GM12878 (cell line): ENCODE measurements around the gene VSTM1.
"Not testable (repeated sequence)": the region's sequence is repeated elsewhere in the genome, so short reads cannot be mapped to it uniquely, and the experiment has no call there.

ENCODE experiments used
- BMI1 ChIP-seq: fragments of 450-650 bp; IDR thresholded peaks from 2 replicates; pipeline ENCODE4 v1.6.1; 2016; ENCODE audit warnings: mild to moderate bottlenecking, moderate library complexity, borderline replicate concordance
- CHD1 ChIP-seq: IDR thresholded peaks from 2 replicates; pipeline ENCODE4 v1.6.1; 2012; ENCODE audit warnings: low read depth, low read length, improper control_type of control experiment
- CHD4 ChIP-seq: fragments of 200-600 bp; sonication (generic); IDR thresholded peaks from 2 replicates; pipeline ENCODE4 v1.6.1; 2016; ENCODE audit warnings: mild to moderate bottlenecking
- CREB1 ChIP-seq: IDR thresholded peaks from 2 replicates; pipeline ENCODE4 v1.6.1; 2012; ENCODE audit warnings: low read depth, mild to moderate bottlenecking, inconsistent platforms
- EZH2 ChIP-seq: IDR thresholded peaks from 2 replicates; pipeline ENCODE4 v1.6.1; 2012; ENCODE audit warnings: low read depth, mild to moderate bottlenecking, control low read depth, inconsistent platforms, low read length, borderline replicate concordance; ENCODE audit not compliant: control insufficient read depth
- GATAD2B ChIP-seq: fragments of 450-650 bp; conservative IDR thresholded peaks from 2 replicates; pipeline ENCODE4 v1.6.1; 2017; ENCODE audit warnings: low read depth, mild to moderate bottlenecking, moderate library complexity
- NFYB ChIP-seq: IDR thresholded peaks from 2 replicates; pipeline ENCODE4 v1.6.1; 2011; ENCODE audit warnings: low read depth, mild to moderate bottlenecking, low read length, improper control_type of control experiment, moderate library complexity; ENCODE audit not compliant: insufficient read depth
- PAX8 ChIP-seq: fragments of 450-650 bp; IDR thresholded peaks from 2 replicates; pipeline ENCODE4 v1.6.1; 2017; ENCODE audit warnings: mild to moderate bottlenecking, moderate library complexity
- POLR2A ChIP-seq: IDR thresholded peaks from 2 replicates; pipeline ENCODE4 v1.6.1; 2011; ENCODE audit warnings: low read depth, mild to moderate bottlenecking, low read length
- POLR2AphosphoS5 ChIP-seq: IDR thresholded peaks from 2 replicates; pipeline ENCODE4 v1.6.1; 2011; ENCODE audit warnings: mild to moderate bottlenecking, low read length, inconsistent platforms
- TF ChIP-seq, protein P1 (sequence below), 3 experiments: IDR thresholded peaks in 2 of 3; conservative IDR thresholded peaks in 1 of 3; 2 replicates each; pipeline ENCODE4 v1.5.1; 2011; ENCODE audit warnings: low read depth in 3 of 3, low read length in 3 of 3, mild to moderate bottlenecking in 3 of 3, control low read depth in 2 of 3, moderate library complexity in 2 of 3, inconsistent platforms in 1 of 3, mixed read lengths in 1 of 3; ENCODE audit not compliant: control insufficient read depth in 2 of 3, insufficient read depth in 1 of 3; ENCODE audit errors: extremely low read depth in 1 of 3
- TF ChIP-seq, protein P2 (sequence below): IDR thresholded peaks from 2 replicates; pipeline ENCODE4 v1.6.1; 2012; ENCODE audit warnings: mild to moderate bottlenecking, low read depth, low read length
- TF ChIP-seq, protein P3 (sequence below): fragments of 450-650 bp; IDR thresholded peaks from 2 replicates; pipeline ENCODE4 v1.6.1; 2018; ENCODE audit warnings: mild to moderate bottlenecking, low read depth, moderate library complexity; ENCODE audit not compliant: partially characterized antibody
- TF ChIP-seq, protein P4 (sequence below): IDR thresholded peaks from 2 replicates; pipeline ENCODE4 v1.6.1; 2011; ENCODE audit warnings: low read depth, low read length, improper control_type of control experiment, borderline replicate concordance

DNA sequence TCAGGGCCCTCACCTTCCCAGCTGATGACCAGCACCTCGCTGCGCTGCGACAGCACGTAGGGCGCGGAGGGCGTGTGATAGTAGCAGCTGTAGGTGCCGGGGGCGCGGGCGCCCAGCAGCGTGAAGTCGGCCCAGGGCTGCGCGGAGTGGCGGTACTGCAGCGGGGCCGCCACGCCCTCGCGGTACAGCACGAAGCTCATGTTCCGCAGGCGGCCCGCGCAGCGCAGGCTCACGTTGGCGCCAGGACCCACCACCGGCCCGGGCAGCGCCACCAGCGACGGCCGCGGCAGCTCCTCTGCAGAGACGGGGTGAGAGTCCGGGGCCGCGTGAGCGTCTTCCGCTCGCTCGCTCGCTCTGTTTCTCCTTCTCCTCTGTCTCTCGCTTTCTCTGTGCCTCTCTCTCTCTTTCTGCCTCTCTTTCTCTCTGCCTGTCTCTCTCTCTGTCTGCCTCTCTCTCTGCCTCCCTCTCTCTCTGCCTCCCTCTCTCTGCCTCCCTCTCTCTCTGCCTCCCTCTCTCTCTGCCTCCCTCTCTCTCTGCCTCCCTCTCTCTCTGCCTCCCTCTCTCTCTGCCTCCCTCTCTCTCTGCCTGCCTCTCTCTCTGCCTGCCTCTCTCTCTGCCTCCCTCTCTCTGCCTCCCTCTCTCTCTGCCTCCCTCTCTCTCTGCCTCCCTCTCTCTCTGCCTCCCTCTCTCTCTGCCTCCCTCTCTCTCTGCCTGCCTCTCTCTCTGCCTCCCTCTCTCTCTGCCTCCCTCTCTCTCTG lies 32.3 kb upstream of the VSTM1 start:
- TF ChIP-seq, protein P1, sequence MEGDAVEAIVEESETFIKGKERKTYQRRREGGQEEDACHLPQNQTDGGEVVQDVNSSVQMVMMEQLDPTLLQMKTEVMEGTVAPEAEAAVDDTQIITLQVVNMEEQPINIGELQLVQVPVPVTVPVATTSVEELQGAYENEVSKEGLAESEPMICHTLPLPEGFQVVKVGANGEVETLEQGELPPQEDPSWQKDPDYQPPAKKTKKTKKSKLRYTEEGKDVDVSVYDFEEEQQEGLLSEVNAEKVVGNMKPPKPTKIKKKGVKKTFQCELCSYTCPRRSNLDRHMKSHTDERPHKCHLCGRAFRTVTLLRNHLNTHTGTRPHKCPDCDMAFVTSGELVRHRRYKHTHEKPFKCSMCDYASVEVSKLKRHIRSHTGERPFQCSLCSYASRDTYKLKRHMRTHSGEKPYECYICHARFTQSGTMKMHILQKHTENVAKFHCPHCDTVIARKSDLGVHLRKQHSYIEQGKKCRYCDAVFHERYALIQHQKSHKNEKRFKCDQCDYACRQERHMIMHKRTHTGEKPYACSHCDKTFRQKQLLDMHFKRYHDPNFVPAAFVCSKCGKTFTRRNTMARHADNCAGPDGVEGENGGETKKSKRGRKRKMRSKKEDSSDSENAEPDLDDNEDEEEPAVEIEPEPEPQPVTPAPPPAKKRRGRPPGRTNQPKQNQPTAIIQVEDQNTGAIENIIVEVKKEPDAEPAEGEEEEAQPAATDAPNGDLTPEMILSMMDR (IDR thresholded peaks at IDR 0.05 in 2 of 3, conservative IDR thresholded peaks at IDR 0.05 in 1 of 3; ENCODE audit: control insufficient read depth in 2 of 3, extremely low read depth in 1 of 3, insufficient read depth in 1 of 3, low read depth in 3 of 3, low read length in 3 of 3): not testable (repeated sequence)
- TF ChIP-seq CHD1, POLR2AphosphoS5, EZH2, POLR2A, PAX8, CHD4, NFYB, CREB1, BMI1, GATAD2B: not testable (repeated sequence)
- TF ChIP-seq, protein P2, sequence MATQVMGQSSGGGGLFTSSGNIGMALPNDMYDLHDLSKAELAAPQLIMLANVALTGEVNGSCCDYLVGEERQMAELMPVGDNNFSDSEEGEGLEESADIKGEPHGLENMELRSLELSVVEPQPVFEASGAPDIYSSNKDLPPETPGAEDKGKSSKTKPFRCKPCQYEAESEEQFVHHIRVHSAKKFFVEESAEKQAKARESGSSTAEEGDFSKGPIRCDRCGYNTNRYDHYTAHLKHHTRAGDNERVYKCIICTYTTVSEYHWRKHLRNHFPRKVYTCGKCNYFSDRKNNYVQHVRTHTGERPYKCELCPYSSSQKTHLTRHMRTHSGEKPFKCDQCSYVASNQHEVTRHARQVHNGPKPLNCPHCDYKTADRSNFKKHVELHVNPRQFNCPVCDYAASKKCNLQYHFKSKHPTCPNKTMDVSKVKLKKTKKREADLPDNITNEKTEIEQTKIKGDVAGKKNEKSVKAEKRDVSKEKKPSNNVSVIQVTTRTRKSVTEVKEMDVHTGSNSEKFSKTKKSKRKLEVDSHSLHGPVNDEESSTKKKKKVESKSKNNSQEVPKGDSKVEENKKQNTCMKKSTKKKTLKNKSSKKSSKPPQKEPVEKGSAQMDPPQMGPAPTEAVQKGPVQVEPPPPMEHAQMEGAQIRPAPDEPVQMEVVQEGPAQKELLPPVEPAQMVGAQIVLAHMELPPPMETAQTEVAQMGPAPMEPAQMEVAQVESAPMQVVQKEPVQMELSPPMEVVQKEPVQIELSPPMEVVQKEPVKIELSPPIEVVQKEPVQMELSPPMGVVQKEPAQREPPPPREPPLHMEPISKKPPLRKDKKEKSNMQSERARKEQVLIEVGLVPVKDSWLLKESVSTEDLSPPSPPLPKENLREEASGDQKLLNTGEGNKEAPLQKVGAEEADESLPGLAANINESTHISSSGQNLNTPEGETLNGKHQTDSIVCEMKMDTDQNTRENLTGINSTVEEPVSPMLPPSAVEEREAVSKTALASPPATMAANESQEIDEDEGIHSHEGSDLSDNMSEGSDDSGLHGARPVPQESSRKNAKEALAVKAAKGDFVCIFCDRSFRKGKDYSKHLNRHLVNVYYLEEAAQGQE: not testable (repeated sequence)
- TF ChIP-seq, protein P3, sequence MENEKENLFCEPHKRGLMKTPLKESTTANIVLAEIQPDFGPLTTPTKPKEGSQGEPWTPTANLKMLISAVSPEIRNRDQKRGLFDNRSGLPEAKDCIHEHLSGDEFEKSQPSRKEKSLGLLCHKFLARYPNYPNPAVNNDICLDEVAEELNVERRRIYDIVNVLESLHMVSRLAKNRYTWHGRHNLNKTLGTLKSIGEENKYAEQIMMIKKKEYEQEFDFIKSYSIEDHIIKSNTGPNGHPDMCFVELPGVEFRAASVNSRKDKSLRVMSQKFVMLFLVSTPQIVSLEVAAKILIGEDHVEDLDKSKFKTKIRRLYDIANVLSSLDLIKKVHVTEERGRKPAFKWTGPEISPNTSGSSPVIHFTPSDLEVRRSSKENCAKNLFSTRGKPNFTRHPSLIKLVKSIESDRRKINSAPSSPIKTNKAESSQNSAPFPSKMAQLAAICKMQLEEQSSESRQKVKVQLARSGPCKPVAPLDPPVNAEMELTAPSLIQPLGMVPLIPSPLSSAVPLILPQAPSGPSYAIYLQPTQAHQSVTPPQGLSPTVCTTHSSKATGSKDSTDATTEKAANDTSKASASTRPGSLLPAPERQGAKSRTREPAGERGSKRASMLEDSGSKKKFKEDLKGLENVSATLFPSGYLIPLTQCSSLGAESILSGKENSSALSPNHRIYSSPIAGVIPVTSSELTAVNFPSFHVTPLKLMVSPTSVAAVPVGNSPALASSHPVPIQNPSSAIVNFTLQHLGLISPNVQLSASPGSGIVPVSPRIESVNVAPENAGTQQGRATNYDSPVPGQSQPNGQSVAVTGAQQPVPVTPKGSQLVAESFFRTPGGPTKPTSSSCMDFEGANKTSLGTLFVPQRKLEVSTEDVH: not testable (repeated sequence)
- TF ChIP-seq, protein P4, sequence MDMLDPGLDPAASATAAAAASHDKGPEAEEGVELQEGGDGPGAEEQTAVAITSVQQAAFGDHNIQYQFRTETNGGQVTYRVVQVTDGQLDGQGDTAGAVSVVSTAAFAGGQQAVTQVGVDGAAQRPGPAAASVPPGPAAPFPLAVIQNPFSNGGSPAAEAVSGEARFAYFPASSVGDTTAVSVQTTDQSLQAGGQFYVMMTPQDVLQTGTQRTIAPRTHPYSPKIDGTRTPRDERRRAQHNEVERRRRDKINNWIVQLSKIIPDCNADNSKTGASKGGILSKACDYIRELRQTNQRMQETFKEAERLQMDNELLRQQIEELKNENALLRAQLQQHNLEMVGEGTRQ: not testable (repeated sequence)
